HG03066 (cell line): ENCODE measurements around the gene RND1.

ENCODE experiments used
- ATAC-seq: cut with Tn5 transposase; IDR thresholded peaks from one replicate; pipeline ENCODE4 v1.9.1; 2021; ENCODE audit warnings: low read depth; ENCODE audit not compliant: unreplicated experiment

Gene RND1

GRCh38 chr12:48828841-48829575 lies 36.7 kb downstream of the RND1 start:
- no peak for ATAC-seq

- ATAC-seq = no peak
Observed at GRCh38 chr12:48828293-48828692, 37.4 kb downstream of the RND1 start.

GRCh38 chr12:48827513-48828096 lies 38.1 kb downstream of the RND1 start:
- no peak for ATAC-seq

- ATAC-seq = no peak
Observed at GRCh38 chr12:48827026-48827425, 38.6 kb downstream of the RND1 start.

GRCh38 chr12:48826209-48826855 lies 39.3 kb downstream of the RND1 start:
- no peak for ATAC-seq

- no peak for ATAC-seq
Observed at GRCh38 chr12:48824905-48825304, 40.8 kb downstream of the RND1 start.

GRCh38 chr12:48824112-48824511 lies 41.6 kb downstream of the RND1 start:
- no peak for ATAC-seq

- ATAC-seq = no peak
Observed at GRCh38 chr12:48823281-48823680, 42.4 kb downstream of the RND1 start.

GRCh38 chr12:48822711-48823110 lies 43.0 kb downstream of the RND1 start:
- ATAC-seq = no peak

GRCh38 chr12:48822139-48822538 lies 43.5 kb downstream of the RND1 start:
- no peak for ATAC-seq

GRCh38 chr12:48819986-48820725 lies 45.5 kb downstream of the RND1 start:
- ATAC-seq = no peak

- ATAC-seq = no peak
Observed at GRCh38 chr12:48818831-48819590, 46.7 kb downstream of the RND1 start.

GRCh38 chr12:48817873-48818830 lies 47.5 kb downstream of the RND1 start, which contains the start of gene CACNB3:
TSS of gene CACNB3 (plus strand) at chr12:48818496. CDS start at chr12:48818930, 434 bp downstream.
- ATAC-seq = peak; percentile 39

GRCh38 chr12:48816143-48816854 lies 49.4 kb downstream of the RND1 start:
- no peak for ATAC-seq

GRCh38 chr12:48815126-48816110 lies 50.3 kb downstream of the RND1 start:
- peak; percentile 30 for ATAC-seq

- ATAC-seq = peak; percentile 53
Observed at GRCh38 chr12:48814262-48815125, 51.2 kb downstream of the RND1 start.
